Stimulated activated CD4-positive, alpha-beta T cell treated with anti-CD3 and anti-CD28 coated beads, Interleukin-15, amount 100 ng/mL, for 48 hours (primary cell): Measurements from ENCODE around the gene LRRC74A.

Source experiments
- DNase-seq, 2 donors: peaks; one replicate each; pipeline ENCODE4 v3.0.0-alpha.2; 2020; ENCODE audit warnings: low read depth in 2 of 2

Gene LRRC74A

DNA sequence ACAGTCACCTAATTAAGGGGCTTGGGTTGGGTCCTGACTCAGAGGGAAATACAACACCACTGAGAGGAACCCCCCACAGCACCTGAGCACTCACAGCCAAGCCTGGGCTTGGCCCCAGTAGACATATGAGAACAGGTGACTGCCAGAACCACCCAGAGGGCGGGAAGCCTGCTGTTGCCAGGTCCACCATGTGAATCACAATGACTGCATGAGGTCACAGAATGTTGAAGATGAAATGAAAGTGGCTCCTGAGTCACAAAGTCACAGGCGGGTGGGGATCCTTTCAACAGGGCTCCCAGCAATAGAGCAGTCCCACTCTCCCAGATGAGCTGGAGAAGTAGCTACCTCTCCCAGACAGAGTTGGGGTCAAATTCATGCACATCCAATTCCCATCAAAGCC, at the start of gene LRRC74A:
Gene LRRC74A (plus strand): TSS at position 287 of the 400 bp plus-strand sequence. CDS start 290 bp downstream, outside the sequence.
- no peak for DNase-seq

GRCh38 chr14:76776428-76777251, 49.6 kb upstream of the LRRC74A start:
- DNase-seq = no peak

- DNase-seq = no peak
Observed at GRCh38 chr14:76777721-76778120, 48.5 kb upstream of the LRRC74A start.

DNA sequence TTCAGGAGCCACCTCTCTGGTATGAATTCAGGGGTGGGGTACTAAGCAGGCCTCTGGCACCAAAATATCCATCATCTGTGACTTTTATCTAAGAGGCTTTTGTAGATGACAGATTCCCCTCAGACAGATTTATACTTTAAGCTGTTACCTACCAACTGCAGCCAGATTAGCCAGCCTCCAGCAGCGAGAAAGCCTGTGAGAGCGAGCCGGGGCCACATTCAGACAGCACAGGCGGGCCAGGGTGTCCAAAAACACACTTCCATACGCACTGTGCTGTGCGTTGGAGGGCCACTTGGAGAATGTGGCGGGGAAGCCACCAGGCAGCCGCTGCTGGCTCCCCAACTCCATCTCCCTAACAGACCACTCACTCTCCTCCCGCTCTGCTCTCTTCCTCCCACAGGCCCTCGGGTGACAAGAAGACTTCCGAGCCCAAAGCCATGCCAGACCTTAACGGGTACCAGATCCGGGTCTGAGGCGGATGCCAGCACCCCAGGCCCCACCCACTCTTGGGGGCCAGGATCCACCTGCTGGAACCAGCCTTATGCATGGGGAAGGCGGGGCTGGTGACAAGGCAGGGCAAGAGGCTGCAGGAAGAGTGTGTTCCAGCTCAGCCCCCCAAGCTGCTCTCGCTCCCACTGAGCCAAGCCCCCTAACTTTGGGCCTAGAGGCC, 47.5 kb upstream of the LRRC74A start:
- DNase-seq = no peak

- no peak for DNase-seq
Observed at GRCh38 chr14:76779221-76780057, 46.8 kb upstream of the LRRC74A start.

DNA sequence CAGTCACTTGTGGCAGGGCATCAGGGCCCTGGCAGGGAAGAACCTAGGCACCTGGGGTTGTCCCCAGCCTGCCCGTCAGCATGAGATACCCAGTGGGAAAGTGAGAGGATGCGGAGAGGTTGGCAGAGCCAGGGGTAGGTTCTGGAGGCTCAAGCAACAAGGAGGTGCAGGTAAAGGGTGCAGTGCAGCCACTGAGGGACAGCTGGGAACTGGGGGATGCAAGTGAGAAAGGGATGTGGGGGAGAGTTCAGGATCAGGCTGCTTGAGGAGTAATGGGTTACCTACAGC, 46.2 kb upstream of the LRRC74A start:
- DNase-seq = no peak

DNA sequence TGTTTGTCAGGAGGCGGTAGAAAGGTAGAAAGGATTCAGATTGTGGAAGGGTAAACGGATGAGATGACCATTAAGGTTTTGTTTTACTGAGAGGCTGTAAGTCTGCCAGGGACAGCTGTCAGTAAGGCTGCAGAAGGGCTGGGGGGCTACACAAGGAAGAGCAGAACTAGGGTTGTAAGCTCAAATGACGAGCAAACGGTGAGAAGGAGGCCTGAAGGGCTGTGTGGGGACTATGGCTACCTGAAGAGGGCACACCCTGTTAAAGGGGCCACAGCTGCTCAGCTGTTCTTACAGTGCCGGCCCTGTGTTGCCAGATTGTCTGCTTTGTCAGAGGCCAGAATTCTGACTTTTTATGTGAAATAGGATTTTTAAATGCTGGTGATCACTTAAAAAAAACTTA, 45.8 kb upstream of the LRRC74A start:
- DNase-seq = no peak

- no peak for DNase-seq
Observed at GRCh38 chr14:76780875-76781647, 45.1 kb upstream of the LRRC74A start.

GRCh38 chr14:76781648-76782051, 44.6 kb upstream of the LRRC74A start:
- no peak for DNase-seq

DNA sequence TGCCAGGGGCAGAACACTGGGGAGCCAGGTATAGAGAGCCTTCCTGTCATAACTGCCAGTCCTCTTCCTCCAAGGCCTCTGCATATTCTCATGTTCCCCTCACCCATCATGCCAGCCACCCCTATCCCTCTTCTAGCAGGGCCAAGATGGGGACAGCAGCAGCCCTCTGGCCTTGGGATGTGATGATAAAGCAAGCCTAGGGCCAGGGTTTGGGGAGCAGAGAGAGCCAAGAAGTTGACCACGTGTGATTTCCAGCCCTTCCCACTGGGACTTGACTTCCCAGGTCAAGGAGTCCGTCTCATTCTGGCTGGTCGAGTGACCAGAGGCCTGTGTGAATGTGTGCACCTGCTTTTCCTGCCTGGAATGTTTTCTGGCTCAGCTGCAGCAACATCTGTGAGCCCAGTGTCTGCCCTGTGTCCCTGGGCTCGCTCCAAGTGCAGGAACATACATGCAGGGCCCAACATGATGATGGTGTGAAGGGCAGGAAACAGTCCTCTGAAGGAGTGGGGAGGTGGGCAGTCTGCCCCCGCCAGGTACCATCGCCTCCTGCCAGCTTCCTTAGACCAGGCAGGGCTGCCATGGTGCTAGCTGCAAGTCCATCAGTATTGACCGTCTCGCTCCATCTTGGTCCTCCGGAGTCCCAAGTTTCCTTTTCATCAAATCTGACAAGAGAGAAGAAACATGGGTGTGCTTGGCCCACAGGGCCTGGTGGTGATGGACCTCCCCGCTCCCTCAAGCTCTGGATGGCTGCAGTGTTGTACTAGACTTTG, 43.9 kb upstream of the LRRC74A start:
- DNase-seq = no peak

DNA sequence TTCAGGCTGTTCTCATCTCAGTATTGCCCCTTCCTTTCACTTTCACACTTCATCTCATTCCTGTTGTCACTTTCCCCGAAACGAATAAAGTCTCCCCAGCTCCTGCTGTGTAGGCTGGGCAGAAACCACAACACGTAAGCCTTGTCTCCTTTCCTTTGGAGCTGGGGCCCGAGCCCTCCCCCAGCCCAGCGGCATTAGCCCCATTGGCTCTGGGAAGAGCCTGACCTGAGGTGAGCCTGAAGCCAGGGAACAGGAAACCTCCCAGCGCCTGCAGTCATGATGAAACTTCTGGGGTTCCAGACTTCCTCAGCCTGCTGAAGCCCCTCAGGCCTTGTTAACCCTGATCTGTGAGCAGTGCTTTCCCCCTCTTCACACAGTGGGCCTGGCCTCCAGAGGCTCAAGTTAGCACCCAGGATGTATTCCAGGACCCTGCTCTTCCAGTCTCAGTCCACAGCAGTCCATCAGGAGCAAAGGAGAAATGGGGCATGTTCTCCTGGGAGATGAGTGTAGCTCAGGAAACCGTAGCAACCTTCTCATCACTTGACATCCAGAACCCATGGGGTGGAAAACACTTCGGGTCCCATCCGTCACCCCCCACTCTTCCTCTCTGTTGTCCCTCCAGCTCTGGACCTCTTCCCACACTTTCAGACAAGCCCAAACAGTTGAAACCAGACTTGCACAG, 43.2 kb upstream of the LRRC74A start:
- DNase-seq = no peak

DNA sequence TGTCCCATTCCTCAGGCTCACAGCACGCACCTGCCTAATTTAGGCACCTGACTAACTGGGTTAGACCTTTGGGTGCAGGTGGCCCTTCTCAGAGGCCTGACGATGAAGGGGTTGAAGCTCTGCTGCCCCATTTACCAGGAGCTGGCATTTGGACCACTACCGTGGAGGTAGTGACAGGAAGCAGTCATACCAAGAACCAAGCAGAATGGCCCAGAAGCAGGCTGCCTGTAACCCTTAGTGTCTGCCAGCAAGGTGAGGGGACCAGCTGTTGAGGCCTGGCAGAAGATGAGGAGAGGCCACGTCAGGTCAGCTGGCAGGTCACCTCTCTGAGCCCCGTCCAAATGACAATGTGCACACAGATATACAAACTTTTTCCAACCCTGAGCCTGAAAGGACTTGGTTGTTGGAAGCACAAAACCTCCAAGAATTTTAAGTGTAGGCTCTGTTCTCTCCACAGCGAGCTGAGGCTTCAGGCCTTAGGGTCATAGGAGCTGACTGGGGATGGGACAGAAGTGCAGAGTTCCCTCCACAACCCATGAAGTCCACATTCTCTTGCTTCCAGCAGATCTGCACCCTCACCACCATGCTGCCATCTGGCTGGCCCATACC, 41.8 kb upstream of the LRRC74A start:
- no peak for DNase-seq

GRCh38 chr14:76784881-76785280, 41.3 kb upstream of the LRRC74A start:
- peak in 1 of 2 donors; percentile 58 for DNase-seq

DNA sequence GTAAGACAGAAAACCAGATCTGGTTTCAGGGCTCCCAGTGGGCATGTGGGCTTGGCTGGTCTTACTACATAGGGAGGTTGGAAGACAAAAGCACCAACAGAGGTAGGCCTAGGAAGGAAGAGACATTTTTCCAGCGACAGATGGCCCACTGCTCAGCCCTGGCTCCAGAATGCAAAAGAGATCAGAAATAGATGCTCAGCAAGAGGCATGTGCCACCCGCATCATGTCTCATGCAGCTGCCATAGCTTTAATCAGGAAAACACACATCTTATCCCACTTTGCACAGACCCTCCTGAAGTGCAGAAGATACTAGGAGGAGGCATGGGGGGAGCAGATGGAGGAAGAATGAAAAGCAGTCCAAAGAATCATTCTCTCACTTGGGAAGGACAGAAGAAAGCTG, 39.6 kb upstream of the LRRC74A start:
- DNase-seq = no peak

- no peak for DNase-seq
Observed at GRCh38 chr14:76792422-76792821, 33.8 kb upstream of the LRRC74A start.

- no peak for DNase-seq
Observed at GRCh38 chr14:76793324-76793723, 32.9 kb upstream of the LRRC74A start.

GRCh38 chr14:76793956-76794355, 32.3 kb upstream of the LRRC74A start:
- DNase-seq = no peak

- no peak for DNase-seq
Observed at GRCh38 chr14:76806446-76806845, 19.8 kb upstream of the LRRC74A start.

GRCh38 chr14:76808011-76808410, 18.2 kb upstream of the LRRC74A start:
- DNase-seq = no peak

- DNase-seq = no peak
Observed at GRCh38 chr14:76808990-76809389, 17.2 kb upstream of the LRRC74A start.
